Stimulated activated CD4-positive, alpha-beta T cell treated with anti-CD3 and anti-CD28 coated beads, Interleukin-1b, Interleukin-23, amount 100 ng/mL, for 1 hour (primary cell): ENCODE data around the gene SLC35F4.
"Not testable (repeated sequence)": the region's sequence is repeated elsewhere in the genome, so short reads cannot be mapped to it uniquely, and the experiment has no call there.

ENCODE experiments used
- DNase-seq, 2 donors: peaks; one replicate each; pipeline ENCODE4 v3.0.0-alpha.2; 2020; ENCODE audit warnings: low read depth in 2 of 2

The SLC35F4 gene

GRCh38 chr14:57865403-57866198 lies at the start of gene SLC35F4:
TSS of gene SLC35F4 (minus strand) at chr14:57866092.
- DNase-seq, result no peak

DNA sequence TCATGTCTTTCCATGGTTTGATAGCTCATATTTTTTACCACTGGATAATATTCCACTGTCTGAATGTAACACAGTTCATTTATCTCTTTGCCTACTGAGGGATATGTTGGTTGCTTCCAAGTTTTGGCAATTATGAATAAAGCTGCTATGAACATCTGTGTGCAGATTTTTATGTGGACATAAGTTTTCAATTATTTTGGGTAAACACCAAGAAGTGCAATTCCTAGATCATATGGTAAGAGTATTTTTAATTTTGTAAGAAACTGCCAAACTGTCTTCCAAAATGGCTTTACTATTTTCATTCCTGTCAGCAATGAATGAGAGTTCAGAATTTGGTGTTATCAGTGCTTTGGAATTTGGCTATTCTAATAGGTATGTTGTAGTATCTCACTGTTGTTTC lies 43.7 kb upstream of the SLC35F4 start:
- DNase-seq, result no peak

DNA sequence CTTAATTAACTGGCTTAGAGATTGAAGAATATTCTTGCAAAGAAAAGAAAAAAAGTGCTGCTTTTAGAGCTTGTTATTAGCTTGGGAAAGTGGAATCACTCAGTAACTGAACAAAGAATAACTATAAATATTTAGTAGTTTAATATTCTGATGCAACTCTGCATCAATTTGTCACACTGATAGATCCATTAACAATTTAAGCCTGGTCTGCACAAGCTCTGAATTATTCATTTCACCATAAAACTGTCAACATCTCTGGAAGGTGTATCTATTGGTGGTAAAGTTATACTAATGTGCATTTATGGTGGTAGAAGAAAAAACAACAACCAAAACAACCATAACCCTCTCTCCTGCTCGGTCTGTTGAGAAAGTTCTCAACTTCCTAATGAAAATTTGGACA lies 38.1 kb upstream of the SLC35F4 start:
- no peak for DNase-seq

DNA sequence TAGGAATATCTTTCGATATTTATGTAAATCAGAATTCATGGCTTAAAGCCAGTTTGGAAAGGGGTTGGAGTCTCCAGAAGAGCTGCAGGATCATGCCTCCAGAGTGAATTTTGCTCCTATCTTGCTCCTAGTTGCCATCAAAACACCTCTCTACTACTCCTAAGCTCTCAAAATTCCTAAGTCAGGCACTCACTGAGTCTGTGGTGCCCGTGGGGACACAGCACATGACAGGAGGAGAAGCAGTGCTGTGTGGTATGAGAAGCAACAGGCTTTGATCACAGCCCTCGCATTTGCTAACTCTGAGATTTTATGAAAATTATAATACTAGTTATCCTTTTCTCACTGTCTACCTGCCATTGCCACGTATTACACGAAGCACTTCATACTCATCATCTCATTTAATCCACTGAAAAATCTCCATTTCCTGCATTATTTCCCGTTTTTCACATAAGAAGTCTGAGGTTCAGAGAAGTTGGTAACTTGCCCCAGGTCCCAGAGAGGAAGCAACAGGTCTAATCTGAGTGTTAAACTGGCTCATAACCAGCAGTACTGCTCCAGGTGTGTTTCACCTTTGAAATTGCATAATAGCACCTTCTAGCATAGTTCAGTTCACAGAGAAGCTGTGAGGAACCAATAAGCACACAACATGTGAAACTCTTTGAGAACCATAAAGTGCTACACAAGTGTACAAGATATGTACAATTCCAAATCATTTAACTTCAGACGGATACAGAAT lies 33.1 kb upstream of the SLC35F4 start:
- DNase-seq, result no peak

GRCh38 chr14:57897144-57897748 lies 31.4 kb upstream of the SLC35F4 start:
- DNase-seq, result no peak

GRCh38 chr14:57889245-57889644 lies 23.4 kb upstream of the SLC35F4 start:
- DNase-seq, result no peak

GRCh38 chr14:57884175-57884574 lies 18.3 kb upstream of the SLC35F4 start:
- no peak for DNase-seq

DNA sequence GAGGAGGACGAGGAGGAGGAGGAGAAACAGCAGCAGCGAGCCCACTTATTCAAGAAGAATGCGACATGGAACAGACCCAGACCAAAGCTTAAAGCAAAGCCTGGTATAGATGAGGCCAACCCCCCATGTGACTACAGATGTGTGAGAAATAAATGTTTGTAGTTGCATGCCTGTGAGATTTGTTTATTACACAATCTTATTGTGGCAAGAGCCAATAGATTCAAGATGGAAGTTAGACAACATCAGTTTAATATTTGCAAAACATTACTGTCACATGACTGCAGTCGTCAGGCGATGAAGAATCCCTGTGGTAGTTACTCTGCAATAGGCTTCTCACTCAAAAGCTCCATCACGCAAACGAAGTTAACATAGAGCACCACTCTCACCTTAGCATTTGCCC lies 17.2 kb upstream of the SLC35F4 start:
- DNase-seq, result no peak

DNA sequence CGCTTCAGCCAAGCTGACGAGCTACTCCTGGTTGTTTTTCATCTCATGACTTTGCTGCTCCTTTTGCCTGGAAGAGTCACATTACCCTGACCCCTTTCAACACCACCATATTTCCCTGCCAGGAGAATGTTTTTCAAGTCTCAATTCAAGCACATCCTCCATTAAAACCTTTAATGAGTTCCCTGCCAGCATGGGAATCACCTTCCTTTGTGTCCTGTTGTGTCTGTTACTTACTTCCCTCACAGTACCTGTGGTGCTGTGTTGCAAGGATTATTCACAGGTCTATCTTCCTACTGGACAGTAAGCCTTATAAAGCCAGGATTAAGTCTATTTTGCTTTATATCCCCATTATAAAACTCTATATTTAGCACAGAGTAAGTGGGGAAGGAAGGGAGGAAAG lies 13.6 kb upstream of the SLC35F4 start:
- DNase-seq, result no peak

GRCh38 chr14:57875985-57876384 lies 10.1 kb upstream of the SLC35F4 start:
- DNase-seq, result no peak

DNA sequence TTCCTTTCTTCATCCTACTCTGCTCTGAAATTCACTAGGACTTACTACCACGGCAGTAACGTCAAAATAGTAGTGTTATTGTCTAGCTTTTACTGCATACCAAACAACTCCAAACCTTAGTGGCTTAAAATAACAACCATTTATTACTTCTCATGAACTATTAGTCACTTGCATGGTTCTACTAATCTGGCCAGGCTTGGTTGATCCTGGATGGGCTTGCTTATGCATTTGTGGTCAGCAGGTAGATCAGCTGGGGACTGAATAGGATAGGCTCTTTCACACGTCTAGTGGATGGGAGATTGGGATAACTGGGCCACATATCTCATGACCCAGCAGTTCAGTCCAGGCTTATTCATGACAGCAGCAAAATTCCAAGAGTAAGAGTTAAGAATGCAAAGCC lies 9.4 kb upstream of the SLC35F4 start:
- DNase-seq, result no peak

DNA sequence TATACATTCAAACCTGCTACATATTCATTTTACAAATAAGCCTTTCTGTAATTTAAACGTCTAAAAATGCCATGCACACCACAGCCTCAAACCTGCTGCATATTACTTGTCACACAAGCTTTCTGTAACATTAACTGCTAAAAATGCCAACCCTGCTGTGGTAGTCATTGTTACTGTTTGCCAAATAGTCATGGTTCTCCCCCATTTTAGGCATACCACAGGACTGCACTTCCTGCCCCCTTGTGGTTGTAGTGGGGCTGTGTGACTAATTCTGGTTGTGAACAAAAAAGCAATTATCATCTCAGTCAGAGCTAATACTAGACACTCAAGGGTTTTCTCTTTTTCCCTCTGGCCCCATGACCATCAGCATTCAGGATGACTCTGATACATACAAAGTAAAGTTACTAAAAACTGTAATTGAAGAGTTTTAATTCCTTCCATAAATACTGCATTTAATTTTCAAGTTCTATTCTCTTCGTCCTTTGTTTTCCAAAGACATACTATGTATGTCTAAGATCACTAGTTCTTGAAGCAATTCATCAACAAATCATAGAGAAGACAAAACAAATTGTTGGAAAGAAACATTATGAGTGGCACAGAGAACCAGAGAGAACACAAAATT lies 5.7 kb upstream of the SLC35F4 start:
- DNase-seq, result no peak

DNA sequence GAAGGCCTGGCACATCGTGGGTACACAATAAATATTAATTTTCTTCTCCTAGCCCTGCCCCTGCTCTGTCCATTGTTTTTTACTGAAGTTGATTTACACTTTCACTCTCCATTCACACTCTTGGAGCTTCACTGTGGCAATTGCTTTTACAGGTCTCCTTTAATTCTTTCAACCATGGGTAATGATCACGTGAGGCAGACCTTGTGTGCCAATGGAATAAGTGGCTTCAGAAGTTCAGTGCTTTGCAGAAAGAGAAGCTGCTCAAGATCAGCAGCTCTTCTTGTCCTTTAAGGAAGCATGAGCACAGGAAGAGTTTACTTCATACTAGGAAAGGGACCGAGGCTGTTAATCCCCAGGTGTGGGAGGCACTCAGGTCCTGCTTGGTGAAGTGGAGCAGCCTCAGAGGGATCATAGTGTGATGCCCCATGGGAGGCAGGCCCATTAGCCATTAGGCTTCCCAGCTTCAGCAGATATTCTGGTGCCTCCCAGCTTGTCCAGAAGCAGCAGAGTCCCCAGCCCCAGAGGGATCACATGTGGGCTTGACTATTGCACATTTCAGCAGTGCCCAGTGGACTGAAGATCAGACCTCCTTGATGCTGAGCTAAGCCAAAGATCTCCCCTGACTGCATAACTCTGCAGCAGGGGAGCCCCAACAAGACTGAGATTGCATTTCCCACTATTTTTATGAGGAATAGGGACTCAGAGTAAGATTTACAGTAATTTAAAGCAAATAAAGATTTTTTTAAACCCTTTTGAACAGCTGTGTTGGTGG lies 5.0 kb upstream of the SLC35F4 start:
- no peak for DNase-seq

DNA sequence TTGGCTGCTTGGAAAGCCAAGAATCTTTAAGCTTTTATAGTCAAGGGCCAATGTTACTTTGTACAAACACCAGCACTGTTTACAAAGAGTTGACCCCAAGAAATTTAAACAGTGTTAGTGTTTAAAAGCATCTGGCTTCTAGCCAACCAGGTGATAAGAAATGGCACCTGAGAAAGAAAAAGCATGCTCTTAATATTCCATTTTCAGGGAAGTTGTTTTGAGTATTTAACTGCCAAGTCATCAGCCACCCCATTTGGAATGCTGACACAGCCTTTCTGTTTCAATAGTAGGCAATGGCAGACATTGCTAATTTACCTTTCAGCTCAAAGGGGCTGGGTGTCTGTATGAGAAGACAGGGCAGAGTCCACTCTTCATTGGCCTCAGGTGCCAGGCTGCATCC lies 3.7 kb upstream of the SLC35F4 start:
- DNase-seq, result no peak

GRCh38 chr14:57866199-57866705 lies 360 bp upstream of the SLC35F4 start:
- no peak for DNase-seq

DNA sequence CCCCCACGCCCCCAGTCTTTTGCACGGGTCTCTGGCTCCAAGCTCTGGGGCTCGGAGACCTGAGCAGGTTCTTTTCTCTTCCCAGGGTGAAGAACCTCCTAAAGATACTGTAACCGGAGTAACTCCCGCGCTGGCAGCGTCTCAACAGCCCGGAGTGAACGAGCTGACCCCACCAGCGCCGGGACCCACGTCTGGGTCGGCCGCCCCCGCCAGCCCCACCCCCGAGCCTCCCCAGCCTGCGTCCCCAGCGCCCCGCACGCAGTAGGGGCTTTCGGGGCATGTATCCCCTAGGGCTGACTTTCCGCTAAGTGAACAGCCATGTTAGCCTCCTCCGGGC lies 858 bp downstream of the SLC35F4 start:
- DNase-seq, result no peak

DNA sequence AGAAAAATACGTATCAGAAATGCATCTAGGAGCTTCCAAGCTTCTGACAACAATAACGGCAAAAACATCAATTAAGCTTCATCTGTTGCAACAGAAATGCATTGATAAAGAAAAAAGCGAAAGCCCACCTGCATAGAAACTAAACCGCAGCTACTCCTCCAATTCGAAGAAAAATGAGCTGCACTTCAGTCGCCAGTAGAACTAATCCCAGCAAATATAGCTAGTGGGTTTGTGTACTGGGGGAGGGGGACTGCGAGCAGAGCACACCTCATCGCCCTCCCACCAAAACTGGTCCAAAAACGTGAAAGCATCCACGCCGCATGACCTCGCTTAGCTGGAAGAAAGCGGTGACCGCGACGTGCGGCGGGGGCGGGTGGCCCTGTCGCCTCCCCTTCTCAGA lies 1.2 kb downstream of the SLC35F4 start:
- no peak for DNase-seq

DNA sequence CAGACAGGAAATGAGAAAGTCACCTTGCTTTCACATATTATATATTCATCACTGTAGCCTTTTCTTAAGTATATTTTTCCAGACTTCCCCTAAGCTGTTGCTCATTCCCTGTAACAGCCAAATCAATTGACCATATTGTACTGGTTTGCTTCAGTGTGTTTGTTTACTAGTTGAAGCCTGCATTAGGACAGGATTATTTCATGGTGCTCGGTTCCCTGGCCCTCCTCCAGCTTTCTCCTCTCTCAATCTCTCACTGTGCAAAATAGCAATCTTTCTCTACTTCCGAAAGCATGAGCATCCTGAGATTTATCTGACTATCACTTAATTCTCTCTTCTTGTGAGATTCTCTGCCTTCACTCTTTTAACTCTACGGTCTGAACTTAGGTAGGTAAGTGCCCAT lies 2.4 kb downstream of the SLC35F4 start:
- DNase-seq, result no peak

DNA sequence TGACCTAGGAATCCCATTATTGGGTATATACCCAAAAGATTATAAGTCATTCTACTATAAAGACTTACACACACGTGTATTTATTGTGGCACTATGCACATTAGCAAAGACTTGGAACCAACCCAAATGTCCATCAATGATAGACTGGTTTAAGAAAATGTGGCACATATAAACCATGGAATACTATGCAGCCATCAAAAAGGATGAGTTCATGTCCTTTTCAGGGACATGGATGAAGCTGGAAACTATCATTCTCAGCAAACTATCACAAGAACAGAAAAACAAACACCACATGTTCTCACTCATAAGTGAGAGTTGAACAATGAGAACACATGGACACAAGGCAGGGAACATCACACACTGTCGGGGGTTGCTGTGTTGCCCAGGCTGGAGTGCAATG lies 10.2 kb downstream of the SLC35F4 start:
- DNase-seq, result not testable (repeated sequence)

DNA sequence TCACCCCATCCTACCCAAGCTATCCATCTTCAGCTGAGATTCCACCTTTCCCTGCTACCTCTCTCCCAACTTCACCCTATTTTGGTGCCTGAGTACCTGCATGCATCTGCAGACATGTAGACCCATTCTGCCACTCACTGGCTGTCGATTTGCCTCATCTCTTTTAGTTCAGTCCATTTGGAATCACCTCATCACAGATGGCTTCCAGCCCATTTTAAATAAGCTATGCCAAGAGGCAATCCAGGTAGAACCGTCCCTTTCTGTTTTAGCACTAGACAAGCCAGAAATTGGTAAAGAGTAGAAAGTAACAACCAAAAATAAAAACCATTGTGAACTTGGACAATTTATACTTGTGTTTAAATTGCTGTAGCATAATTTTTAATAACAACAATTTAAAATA lies 11.3 kb downstream of the SLC35F4 start:
- DNase-seq, result no peak

- DNase-seq, result no peak
These were observed 14.5 kb downstream of the SLC35F4 start for GRCh38 chr14:57851354-57851753.

- DNase-seq, result no peak
These were observed 17.1 kb downstream of the SLC35F4 start for GRCh38 chr14:57848786-57849185.
